GM19099 (cell line): Measurements from ENCODE around the gene GPR42.
A peak's percentile ranks its signal among the peaks of the same experiment; 100 is the strongest.

Experiments
- POLR2A ChIP-seq: IDR thresholded peaks from 3 replicates; pipeline ENCODE4 v1.6.1; 2011; ENCODE audit warnings: low read depth; ENCODE audit not compliant: insufficient read length; ENCODE audit errors: extremely low read depth

Gene GPR42

GRCh38 chr19:35370722-35371121 is at the start of gene GPR42:
Gene GPR42, plus strand, starts transcription at chr19:35371068. Its CDS starts 292 bp downstream, at chr19:35371360.
- TF ChIP-seq POLR2A: no peak

- TF ChIP-seq POLR2A: no peak
These were observed 49.6 kb upstream of the GPR42 start for GRCh38 chr19:35321291-35321690.

GRCh38 chr19:35322014-35322413 is 48.9 kb upstream of the GPR42 start:
- TF ChIP-seq POLR2A: no peak

- no peak for TF ChIP-seq POLR2A
These were observed 43.2 kb upstream of the GPR42 start for GRCh38 chr19:35327642-35328041.

GRCh38 chr19:35328851-35329285 is 42.0 kb upstream of the GPR42 start, which contains the start of gene CD22:
Gene CD22, plus strand, starts transcription at chr19:35329187. Its CDS starts 2,854 bp downstream, at chr19:35332041.
- peak; percentile 93 for TF ChIP-seq POLR2A

- no peak for TF ChIP-seq POLR2A
These were observed 41.5 kb upstream of the GPR42 start for GRCh38 chr19:35329323-35329722.

- TF ChIP-seq POLR2A: peak; percentile 51
These were observed 40.4 kb upstream of the GPR42 start for GRCh38 chr19:35330475-35330874.

- TF ChIP-seq POLR2A: peak; percentile 38
These were observed 39.2 kb upstream of the GPR42 start for GRCh38 chr19:35331551-35332214.

- peak; percentile 63 for TF ChIP-seq POLR2A
These were observed 38.1 kb upstream of the GPR42 start for GRCh38 chr19:35332817-35333216.

GRCh38 chr19:35334144-35334753 is 36.6 kb upstream of the GPR42 start:
- peak; percentile 30 for TF ChIP-seq POLR2A

GRCh38 chr19:35336166-35336955 is 34.5 kb upstream of the GPR42 start:
- TF ChIP-seq POLR2A: no peak

GRCh38 chr19:35337097-35337983 is 33.5 kb upstream of the GPR42 start:
- peak; percentile 28 for TF ChIP-seq POLR2A

GRCh38 chr19:35337984-35338296 is 32.9 kb upstream of the GPR42 start:
- TF ChIP-seq POLR2A: no peak

- no peak for TF ChIP-seq POLR2A
These were observed 30.4 kb upstream of the GPR42 start for GRCh38 chr19:35340431-35340830.

- no peak for TF ChIP-seq POLR2A
These were observed 29.9 kb upstream of the GPR42 start for GRCh38 chr19:35341006-35341405.
